ENCODE measurements around the gene ALDH1A2. TPM values are rescaled to one million over a fixed set of nuclear protein-coding genes. Genes with fewer than 3 reads are reported as not detected.

ALDH1A2 gene
- total RNA-seq, 2 donors from 2014 or later = not detected

DNA sequence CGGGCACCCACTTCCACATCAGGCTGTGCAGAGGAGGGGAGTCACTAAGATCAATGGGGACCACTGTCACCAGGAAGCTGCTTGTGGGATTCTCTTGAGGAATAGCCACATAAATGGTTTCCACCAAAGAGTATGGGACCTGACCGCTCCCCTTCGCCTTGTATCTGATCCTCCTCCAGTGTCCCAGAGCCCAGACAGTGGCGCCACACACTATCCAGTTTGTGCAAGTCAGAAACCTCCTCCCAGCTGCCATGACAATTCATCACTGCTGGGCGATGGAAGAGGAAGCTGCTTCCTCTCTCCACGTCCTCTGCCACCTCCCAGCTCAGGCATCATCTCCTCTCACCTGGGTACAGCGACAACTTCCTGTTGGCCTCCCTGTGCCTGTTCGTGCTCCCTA, 147.5 kb downstream of the ALDH1A2 start:
- Mint-ChIP-seq H3K4me3 (no peak overlapping the region), H3K4me1 (peaks cover 17% of the 10 kb centered on the region), H3K27me3 (ENCODE audit: insufficient read depth) (peaks cover 2% of the 10 kb centered on the region), H3K9me3 (no peaks in the 10 kb centered on the region), H3K36me3 (ENCODE audit: low read depth) (no peaks in the 10 kb centered on the region), H3K27ac (no peak overlapping the region)
- no peaks in the 10 kb centered on the region for H3K4me1 ChIP-seq (ENCODE audit: control insufficient read depth, insufficient read depth, low read length)
- H3K4me3 ChIP-seq (ENCODE audit: low read length) = no peak overlapping the region
- DNase-seq = no peak
- TF ChIP-seq, protein P1, sequence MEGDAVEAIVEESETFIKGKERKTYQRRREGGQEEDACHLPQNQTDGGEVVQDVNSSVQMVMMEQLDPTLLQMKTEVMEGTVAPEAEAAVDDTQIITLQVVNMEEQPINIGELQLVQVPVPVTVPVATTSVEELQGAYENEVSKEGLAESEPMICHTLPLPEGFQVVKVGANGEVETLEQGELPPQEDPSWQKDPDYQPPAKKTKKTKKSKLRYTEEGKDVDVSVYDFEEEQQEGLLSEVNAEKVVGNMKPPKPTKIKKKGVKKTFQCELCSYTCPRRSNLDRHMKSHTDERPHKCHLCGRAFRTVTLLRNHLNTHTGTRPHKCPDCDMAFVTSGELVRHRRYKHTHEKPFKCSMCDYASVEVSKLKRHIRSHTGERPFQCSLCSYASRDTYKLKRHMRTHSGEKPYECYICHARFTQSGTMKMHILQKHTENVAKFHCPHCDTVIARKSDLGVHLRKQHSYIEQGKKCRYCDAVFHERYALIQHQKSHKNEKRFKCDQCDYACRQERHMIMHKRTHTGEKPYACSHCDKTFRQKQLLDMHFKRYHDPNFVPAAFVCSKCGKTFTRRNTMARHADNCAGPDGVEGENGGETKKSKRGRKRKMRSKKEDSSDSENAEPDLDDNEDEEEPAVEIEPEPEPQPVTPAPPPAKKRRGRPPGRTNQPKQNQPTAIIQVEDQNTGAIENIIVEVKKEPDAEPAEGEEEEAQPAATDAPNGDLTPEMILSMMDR (conservative IDR thresholded peaks at IDR 0.05) = no peak
- 80 to 81% methylated on average over 8 of the region's 8 CpGs for WGBS, 2 experiments (ENCODE audit: insufficient coverage in 1 of 2, insufficient read length in 1 of 2)
- H3K27me3 ChIP-seq (ENCODE audit: control insufficient read depth, insufficient read depth, low read length, poor library complexity, severe bottlenecking) = no peaks in the 10 kb centered on the region
- H3K9me3 ChIP-seq (ENCODE audit: control insufficient read depth, low read length) = no peaks in the 10 kb centered on the region
- H3K36me3 ChIP-seq (ENCODE audit: control insufficient read depth, insufficient read depth, low read length) = no peaks in the 10 kb centered on the region
- no peak overlapping the region for H3K27ac ChIP-seq (ENCODE audit: low read depth, low read length)
- H3K9ac ChIP-seq (ENCODE audit: extremely low read depth, low read length, poor library complexity, severe bottlenecking) = no peak overlapping the region

DNA sequence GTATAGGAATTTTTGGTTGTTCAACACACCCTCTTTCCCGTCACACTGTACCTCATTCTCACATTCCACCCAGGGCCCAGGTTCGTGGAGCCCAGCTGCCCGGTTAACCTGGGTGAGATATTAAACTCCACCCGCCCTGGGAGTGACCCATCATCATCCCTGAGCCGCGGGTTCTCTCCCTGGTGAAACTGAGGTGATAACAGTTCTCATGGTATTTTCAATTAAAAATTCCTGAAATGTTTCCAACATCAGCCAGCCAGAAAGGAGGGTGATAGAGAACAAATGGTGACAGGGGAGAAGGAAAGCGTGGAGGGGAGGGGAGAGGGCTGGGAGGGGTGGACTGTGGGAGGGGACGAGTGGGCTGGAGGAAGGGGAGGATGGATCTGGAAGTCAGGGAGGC, 148.8 kb downstream of the ALDH1A2 start:
- no peak overlapping the region for H3K9ac ChIP-seq (ENCODE audit: extremely low read depth, low read length, poor library complexity, severe bottlenecking)
- DNase-seq = no peak
- Mint-ChIP-seq H3K9me3 (no peaks in the 10 kb centered on the region), H3K4me1 (peaks cover 17% of the 10 kb centered on the region), H3K4me3 (no peak overlapping the region), H3K36me3 (ENCODE audit: low read depth) (no peaks in the 10 kb centered on the region), H3K27ac (no peak overlapping the region), H3K27me3 (ENCODE audit: insufficient read depth) (peaks cover 2% of the 10 kb centered on the region)
- H3K4me3 ChIP-seq (ENCODE audit: low read length) = no peak overlapping the region
- H3K36me3 ChIP-seq (ENCODE audit: control insufficient read depth, insufficient read depth, low read length) = no peaks in the 10 kb centered on the region
- TF ChIP-seq, protein P1 (conservative IDR thresholded peaks at IDR 0.05) = no peak
- H3K4me1 ChIP-seq (ENCODE audit: control insufficient read depth, insufficient read depth, low read length) = no peaks in the 10 kb centered on the region
- H3K27me3 ChIP-seq (ENCODE audit: control insufficient read depth, insufficient read depth, low read length, poor library complexity, severe bottlenecking) = no peaks in the 10 kb centered on the region
- no peaks in the 10 kb centered on the region for H3K9me3 ChIP-seq (ENCODE audit: control insufficient read depth, low read length)
- 91 to 92% methylated on average over 6 to 8 of the region's 8 CpGs for WGBS, 2 experiments (ENCODE audit: insufficient coverage in 1 of 2, insufficient read length in 1 of 2)
- H3K27ac ChIP-seq (ENCODE audit: low read depth, low read length) = no peak overlapping the region

DNA sequence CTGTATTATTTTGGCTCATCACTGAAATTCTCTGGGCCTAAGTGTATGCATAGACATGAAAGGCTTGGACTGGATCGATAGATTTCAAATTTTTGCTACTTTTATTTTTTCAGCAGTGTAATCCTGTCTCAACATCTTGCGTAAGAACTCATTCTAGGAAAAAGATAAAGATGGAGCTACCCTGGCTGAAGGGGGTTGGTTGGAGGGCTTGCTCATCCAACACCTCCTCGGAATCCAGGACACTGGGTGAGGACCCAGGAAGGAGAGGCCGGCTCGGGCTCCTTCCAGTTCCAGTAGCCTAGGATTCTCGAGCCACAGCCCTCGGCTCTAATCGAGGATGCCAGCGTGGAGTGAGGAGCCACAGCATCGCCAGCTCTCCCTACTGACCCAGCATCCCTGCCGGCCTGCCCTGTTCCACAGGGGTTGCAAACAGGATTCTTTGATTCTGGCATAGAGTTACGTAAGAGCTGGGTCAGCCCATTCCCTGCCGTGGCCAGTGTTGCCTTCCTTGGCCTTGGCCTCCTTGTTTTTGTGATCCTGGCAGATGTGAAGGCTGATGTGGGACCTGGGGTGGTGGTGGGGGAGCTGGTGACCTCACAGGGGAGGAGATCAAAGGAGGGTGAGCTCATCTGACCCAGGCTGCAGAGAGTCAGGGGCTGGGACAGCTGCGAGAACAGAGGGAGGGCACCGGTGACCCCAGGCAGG, 149.5 kb downstream of the ALDH1A2 start:
- Mint-ChIP-seq H3K4me3 (no peak overlapping the region), H3K4me1 (peaks cover 17% of the 10 kb centered on the region), H3K27ac (no peak overlapping the region), H3K36me3 (ENCODE audit: low read depth) (no peaks in the 10 kb centered on the region), H3K27me3 (ENCODE audit: insufficient read depth) (peaks cover 2% of the 10 kb centered on the region), H3K9me3 (no peaks in the 10 kb centered on the region)
- Histone ChIP-seq H3K9me3 (ENCODE audit: control insufficient read depth, low read length) (no peaks in the 10 kb centered on the region), H3K4me3 (ENCODE audit: low read length) (no peak overlapping the region), H3K27me3 (ENCODE audit: control insufficient read depth, insufficient read depth, low read length, poor library complexity, severe bottlenecking) (no peaks in the 10 kb centered on the region), H3K36me3 (ENCODE audit: control insufficient read depth, insufficient read depth, low read length) (no peaks in the 10 kb centered on the region), H3K9ac (ENCODE audit: extremely low read depth, low read length, poor library complexity, severe bottlenecking) (no peak overlapping the region), H3K27ac (ENCODE audit: low read depth, low read length) (no peak overlapping the region), H3K4me1 (ENCODE audit: control insufficient read depth, insufficient read depth, low read length) (no peaks in the 10 kb centered on the region)
- 92 to 93% methylated on average over 10 to 15 of the region's 15 CpGs for WGBS, 2 experiments (ENCODE audit: insufficient coverage in 1 of 2, insufficient read length in 1 of 2)
- TF ChIP-seq, protein P1 (conservative IDR thresholded peaks at IDR 0.05) = no peak
- DNase-seq = no peak
